Suprapubic skin (tissue), 3 donors: Measurements from ENCODE around the gene SLC12A1.

Experiments used
- POLR2AphosphoS5 ChIP-seq, 3 donors: sonication (generic); formaldehyde crosslinking; IDR thresholded peaks; one replicate each; pipeline ENCODE4 v1.6.1; 2017; ENCODE audit warnings: antibody characterized with exemption in 3 of 3
- TF ChIP-seq, protein P1 (sequence below), 2 donors: fragments of 200-600 bp in 1 of 2; fragments of 450-650 bp in 1 of 2; sonication (generic) in 1 of 2; IDR thresholded peaks; one replicate each; pipeline ENCODE4 v1.5.1; 2016 to 2019; ENCODE audit warnings: antibody characterized with exemption in 2 of 2, mild to moderate bottlenecking in 1 of 2, moderate library complexity in 1 of 2

DNA sequence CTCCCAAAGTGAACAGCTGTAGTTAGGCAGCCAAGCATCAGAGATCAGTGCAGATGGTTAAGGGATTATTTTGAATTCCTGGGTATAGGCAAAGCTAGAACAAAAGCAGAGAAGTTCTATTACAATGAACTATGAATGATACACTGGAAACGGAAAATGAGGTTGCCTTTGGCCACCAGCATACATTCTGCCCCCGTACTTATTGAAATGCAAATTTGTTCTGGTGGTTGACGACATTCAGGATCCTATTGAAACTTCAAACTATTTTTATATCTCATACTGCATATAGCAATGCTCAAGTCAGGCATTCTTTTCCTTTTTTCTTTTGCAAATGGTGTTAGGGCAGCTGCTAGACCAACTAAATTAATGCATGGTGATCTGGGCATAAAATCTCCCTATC lies 61.7 kb downstream of the SLC12A1 start:
- TF ChIP-seq, protein P1, sequence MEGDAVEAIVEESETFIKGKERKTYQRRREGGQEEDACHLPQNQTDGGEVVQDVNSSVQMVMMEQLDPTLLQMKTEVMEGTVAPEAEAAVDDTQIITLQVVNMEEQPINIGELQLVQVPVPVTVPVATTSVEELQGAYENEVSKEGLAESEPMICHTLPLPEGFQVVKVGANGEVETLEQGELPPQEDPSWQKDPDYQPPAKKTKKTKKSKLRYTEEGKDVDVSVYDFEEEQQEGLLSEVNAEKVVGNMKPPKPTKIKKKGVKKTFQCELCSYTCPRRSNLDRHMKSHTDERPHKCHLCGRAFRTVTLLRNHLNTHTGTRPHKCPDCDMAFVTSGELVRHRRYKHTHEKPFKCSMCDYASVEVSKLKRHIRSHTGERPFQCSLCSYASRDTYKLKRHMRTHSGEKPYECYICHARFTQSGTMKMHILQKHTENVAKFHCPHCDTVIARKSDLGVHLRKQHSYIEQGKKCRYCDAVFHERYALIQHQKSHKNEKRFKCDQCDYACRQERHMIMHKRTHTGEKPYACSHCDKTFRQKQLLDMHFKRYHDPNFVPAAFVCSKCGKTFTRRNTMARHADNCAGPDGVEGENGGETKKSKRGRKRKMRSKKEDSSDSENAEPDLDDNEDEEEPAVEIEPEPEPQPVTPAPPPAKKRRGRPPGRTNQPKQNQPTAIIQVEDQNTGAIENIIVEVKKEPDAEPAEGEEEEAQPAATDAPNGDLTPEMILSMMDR (IDR thresholded peaks at IDR 0.05), result no peak
- TF ChIP-seq POLR2AphosphoS5 (IDR thresholded peaks at IDR 0.05), result no peak
